Measurements from ENCODE around the gene STK26.

DNA sequence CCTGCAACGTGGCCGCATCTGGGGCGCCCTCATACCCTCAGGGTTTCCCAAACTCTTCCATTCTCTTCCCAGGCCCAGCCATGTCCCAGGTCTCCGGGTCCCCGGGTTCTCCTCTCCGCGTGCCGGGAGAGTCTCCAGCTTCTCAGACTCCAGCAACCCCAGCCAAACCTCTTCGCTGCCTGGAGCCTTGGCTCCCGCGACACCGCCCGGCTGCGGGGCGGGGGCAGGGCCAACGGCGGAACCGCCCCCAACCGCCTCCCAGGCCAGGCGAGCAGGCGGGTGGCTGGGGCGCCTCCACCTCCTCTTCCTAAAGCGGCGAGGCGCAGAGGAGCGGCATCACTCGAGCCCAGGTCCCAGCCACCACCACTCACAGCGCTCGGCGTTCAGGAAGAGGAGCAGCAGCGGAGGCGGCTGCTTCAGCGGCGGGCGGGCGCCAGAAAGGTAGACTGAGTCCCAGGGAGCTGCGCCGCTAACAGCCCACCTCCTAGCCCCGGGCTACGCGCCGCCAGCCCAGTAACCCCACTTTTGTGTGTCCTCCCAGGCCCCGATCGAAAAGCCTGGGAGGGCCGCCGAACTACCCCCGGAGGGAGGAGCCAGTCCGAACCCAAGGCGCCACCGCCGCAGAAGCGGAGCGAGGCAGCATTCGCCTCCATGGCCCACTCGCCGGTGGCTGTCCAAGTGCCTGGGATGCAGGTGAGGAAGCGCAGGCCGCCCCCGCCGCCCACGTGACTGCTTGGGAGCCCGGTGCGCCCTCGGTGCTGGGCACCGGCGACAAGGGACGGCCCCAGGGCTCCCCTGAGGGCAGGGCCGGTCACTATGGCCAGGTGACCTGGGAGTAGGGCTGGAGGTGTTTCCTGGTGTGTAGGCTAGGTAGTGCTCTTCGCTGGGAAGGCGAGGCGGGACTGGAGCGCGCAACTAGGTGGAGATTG lies at the start of gene STK26:
- no peak for TF ChIP-seq CTCF (conservative IDR thresholded peaks at IDR 0.05; ENCODE audit: low read depth, low read length)
- no peak for TF ChIP-seq EZH2 (IDR thresholded peaks at IDR 0.05; ENCODE audit: low read length, unreplicated experiment)

Measured in PC-3 (cell line).